Measurements from ENCODE around the gene EVA1A.

EVA1A gene

GRCh38 chr2:75539955-75540716 is 20.6 kb downstream of the EVA1A start:
- DNase-seq, result no peak

DNA sequence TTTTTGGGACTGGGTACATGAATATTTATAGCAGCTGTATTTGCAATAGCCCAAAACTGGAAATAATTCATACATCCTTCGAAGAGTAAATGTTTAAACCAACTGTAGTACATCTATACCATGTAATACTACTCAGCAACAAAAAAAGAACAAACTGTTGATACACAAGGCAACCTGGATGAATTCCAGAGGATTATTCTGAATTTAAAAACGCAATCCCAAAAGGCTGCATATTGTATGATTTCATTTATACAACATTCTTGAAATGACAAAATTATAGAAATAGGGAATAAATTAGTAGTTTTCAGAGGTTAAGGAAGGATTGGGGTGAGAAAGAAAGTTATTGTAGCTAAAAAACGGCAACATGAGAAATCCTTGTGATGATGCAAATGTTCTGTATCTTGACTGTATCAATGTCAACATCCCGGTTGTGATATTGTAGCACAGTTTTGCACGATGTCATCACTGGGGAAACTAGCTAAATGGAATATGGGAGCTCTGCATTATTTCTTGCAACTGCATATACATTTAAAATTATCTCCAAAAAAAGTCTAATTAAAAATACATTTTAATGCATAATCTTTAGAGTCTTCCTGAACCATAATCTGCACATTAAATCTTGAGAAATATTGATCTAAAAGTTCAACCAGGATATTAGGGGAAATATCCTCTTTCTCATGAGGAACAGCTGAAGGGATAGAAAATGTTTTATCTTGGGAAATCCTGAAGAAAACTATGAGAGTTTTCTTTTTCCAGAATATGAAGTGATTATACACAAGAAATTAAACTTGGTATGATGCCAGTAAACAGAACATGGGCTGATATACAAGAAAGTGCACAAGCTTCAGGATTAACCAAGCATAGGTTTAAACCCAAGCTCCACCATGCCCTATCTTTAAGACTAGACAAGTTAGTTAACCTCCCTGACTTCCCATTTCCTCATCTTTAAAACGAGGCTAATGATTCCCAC is 21.9 kb downstream of the EVA1A start:
- no peak for DNase-seq

DNA sequence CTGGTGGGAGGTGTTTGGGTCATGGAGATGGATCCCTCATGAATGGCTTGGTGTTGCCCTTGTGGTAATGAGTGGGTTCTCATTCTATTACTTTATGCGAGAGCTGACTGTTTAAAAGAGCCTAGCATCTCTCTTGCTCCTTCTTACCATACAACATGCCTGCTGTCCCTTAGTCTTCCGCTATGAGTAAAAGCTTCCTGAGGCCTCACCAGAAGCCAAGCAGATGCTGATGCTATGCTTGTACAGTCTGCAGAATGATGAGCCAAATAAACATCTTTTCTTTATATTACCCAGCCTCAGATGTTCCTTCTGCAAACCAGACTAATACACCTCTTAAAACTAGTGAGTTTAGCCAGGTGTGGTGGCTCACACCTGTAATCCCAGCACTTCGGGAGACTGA is 23.1 kb downstream of the EVA1A start:
- no peak for DNase-seq

GRCh38 chr2:75533135-75533534 is 27.6 kb downstream of the EVA1A start:
- DNase-seq, result no peak

- no peak for DNase-seq
Measured at GRCh38 chr2:75532488-75532887, 28.3 kb downstream of the EVA1A start.

- no peak for DNase-seq
Measured at GRCh38 chr2:75528221-75528977, 32.3 kb downstream of the EVA1A start.

- DNase-seq, result no peak
Measured at GRCh38 chr2:75527676-75528075, 33.1 kb downstream of the EVA1A start.

DNA sequence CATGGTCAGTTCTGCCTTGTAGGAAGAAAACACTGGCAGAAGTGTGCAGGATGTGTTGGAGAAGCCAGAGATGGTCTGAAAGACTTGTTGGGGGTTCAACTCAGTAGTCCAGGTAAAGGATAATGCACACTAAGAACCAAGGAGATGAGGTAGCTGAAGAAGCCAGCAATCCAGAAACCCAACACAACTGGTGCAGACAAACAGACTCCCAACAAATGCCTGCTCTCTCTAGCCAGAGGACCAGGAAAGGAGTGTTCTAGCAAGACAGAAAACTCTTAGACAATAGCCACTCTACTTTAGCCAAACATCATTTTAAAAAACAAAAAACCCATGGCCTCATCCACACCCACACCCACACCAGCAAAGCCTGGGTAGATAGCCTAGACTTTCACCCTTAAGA is 33.9 kb downstream of the EVA1A start:
- no peak for DNase-seq

- DNase-seq, result no peak
Measured at GRCh38 chr2:75525434-75526310, 35.1 kb downstream of the EVA1A start.

- DNase-seq, result no peak
Measured at GRCh38 chr2:75524276-75524911, 36.3 kb downstream of the EVA1A start.

- DNase-seq, result no peak
Measured at GRCh38 chr2:75523313-75524275, 37.1 kb downstream of the EVA1A start.

DNA sequence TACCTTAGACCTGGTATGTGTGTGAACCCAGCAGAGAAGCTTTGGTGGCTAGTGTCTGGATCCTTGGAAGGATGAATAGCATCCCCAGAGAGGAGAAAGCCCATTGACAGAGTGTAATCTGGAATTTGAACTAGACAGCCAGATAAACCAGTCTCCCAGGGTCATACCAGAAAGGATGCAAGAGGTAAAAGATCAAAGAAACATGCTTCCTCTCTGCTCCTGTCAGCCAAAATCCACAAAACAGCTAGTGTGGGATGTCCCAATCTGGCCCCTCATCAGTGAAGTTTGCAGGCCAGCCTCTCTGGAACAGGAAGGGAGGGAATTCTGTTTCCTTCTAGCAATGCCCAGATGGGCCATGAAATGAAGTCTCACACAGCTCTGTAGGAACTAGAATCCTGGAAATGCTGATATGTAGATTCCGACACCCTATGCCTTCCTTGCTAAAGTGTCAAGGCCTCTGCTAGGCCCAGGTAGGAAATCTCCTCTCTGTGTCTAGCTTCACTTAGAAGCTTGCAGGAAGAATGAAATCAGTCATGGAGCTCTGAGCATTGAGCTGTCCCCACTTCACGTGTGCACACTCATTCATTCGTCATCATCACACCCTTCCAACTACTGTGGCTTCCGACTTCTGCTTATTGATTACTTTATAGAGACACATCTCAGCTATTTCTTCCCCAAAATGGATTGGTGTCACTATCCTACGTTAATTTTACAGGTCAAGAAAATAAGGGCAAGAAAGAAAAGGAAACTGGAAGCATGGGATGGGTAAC is 38.0 kb downstream of the EVA1A start:
- no peak for DNase-seq

- DNase-seq, result no peak
Measured at GRCh38 chr2:75521225-75521872, 39.4 kb downstream of the EVA1A start.

GRCh38 chr2:75519843-75520242 is 40.9 kb downstream of the EVA1A start:
- DNase-seq, result no peak

DNA sequence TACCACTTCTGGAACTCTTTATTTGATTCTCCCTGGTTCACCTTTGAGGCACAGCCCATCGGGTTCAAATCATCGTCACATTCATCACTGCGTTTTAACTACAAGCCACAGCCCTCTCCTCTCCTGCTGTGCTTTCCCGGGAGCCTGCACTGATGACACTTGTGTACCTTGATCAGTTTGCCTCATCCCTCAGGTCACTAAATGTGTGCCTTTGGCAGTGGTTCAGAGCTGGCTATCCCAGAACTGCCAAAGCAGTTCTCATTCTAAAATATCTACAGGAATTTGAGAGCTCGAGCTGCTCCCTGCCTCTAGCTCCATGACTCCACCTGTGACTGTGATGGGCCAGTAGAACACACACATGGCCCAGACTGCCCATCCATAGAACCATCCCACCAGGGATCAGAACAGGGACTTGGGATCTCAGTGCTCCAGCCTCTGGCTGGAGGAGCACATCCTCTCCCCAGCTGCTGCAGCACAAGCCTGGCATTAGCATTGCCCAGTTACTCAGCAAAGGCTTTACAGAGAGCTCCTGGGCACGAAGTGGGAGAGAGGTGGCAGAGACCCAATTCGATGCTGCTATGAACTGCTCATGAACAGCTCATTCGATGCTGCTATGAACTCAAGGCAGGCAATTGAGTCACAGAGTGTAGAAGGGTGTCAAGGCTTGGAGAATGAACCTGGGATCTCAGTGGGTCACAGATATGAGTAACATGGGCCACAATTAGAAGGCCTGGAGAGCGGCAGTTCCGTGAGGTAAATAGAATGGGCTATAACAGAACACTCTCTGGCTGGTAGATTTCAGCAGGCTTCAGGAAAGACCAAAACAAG is 41.9 kb downstream of the EVA1A start:
- DNase-seq, result no peak

DNA sequence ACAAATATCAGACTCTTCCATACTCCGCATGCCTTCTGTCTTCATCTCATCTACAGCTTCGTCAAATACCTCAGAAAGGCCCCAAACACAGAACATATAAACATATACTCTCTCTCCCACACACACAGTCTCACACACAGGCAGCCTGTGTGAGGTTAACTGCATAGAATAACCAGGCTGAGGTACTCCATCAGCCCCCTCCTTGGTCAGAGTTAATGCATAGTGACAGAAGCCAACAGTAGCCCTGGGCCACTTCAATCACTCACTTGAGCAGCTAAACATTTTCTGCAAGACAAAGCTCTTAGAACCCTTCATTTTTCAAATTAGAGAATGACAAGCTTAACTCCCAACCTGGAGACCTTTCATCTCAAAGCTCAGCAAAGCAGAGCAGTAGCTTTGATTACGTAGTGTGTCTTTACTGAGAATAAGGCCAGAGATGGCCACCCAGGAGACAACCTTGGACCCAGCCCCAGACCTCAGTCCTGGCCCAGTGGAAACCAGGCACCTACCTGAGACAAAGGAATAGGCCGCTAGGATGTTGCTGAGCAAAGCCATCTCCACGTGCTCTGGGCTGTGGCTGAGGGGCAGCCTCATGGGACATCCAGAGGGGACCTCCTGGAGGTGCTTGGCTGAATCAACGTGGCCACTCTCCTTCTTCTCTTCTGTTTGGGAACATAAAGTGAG is 43.0 kb downstream of the EVA1A start:
- no peak for DNase-seq
